NT2/D1 (cell line): ENCODE measurements around the gene FTO.

ENCODE experiments used
- SUZ12 ChIP-seq: IDR thresholded peaks from 2 replicates; pipeline ENCODE4 v1.6.1; 2011; ENCODE audit not compliant: insufficient read length, insufficient read depth; ENCODE audit errors: extremely low read depth
- YY1 ChIP-seq: IDR thresholded peaks from 2 replicates; pipeline ENCODE4 v1.6.1; 2011; ENCODE audit not compliant: insufficient read length, insufficient read depth
- ZNF274 ChIP-seq: IDR thresholded peaks from 2 replicates; pipeline ENCODE4 v1.6.1; 2011; ENCODE audit warnings: mild to moderate bottlenecking, low read depth, low read length

DNA sequence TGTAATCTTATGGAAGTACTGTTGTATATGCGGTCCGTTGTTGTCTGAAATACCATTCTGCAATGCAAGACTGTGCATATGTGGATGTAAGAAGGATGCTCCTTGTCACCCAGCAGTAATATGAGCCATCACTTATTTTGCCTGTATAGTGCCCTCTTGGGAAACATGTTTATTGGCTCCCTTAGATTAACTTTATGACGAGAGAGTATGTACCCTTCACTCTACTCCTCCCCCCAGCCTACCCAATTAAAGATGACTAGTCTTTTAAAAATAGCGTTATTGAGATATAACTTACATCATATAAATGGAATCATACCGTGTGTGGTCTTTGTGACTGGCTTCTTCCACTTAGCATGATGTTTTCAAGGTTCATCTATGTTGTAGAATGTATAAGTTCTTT is 33.6 kb downstream of the FTO start:
- no peak for TF ChIP-seq SUZ12
- no peak for TF ChIP-seq YY1
- TF ChIP-seq ZNF274, result no peak
